ENCODE results near the gene MSI2. TPM values are rescaled to one million over a fixed set of nuclear protein-coding genes. Genes with fewer than 3 reads are reported as not detected.

Gene MSI2
- total RNA-seq, 1 donor from 2014 or later = 140 TPM

- Mint-ChIP-seq H3K4me3 (peak overlapping the region; percentile 56), H3K27ac (ENCODE audit: unreplicated experiment) (peak overlapping the region; percentile 22), H3K36me3 (ENCODE audit: low read depth) (peaks cover 5% of the 10 kb centered on the region), H3K4me1 (peaks cover 78% of the 10 kb centered on the region), H3K9me3 (no peaks in the 10 kb centered on the region), H3K27me3 (ENCODE audit: low read depth) (no peaks in the 10 kb centered on the region)
- DNase-seq (ENCODE audit: low read depth, low spot score) = no peak
- TF ChIP-seq, protein P1, sequence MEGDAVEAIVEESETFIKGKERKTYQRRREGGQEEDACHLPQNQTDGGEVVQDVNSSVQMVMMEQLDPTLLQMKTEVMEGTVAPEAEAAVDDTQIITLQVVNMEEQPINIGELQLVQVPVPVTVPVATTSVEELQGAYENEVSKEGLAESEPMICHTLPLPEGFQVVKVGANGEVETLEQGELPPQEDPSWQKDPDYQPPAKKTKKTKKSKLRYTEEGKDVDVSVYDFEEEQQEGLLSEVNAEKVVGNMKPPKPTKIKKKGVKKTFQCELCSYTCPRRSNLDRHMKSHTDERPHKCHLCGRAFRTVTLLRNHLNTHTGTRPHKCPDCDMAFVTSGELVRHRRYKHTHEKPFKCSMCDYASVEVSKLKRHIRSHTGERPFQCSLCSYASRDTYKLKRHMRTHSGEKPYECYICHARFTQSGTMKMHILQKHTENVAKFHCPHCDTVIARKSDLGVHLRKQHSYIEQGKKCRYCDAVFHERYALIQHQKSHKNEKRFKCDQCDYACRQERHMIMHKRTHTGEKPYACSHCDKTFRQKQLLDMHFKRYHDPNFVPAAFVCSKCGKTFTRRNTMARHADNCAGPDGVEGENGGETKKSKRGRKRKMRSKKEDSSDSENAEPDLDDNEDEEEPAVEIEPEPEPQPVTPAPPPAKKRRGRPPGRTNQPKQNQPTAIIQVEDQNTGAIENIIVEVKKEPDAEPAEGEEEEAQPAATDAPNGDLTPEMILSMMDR (conservative IDR thresholded peaks at IDR 0.05) = no peak
Observed at GRCh38 chr17:57516290-57517230, 260.2 kb downstream of the MSI2 start.

DNA sequence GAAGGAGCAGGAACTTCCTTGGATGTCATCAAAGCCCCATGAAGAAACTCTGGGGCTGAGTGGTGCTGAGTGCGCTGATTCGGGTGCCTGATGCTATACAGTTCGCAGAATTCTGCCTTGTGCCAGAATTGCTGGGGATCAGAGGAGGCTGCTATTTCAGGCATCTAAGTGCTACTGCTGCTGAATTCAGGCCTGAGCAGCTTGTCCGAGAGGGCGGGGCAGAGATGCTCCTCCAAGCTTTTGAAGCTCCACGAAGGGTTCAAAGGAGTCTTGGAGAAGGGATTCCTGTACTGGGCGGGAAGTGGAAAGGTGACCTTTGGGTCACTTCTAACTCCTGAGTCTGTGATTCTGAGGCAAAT, 260.9 kb downstream of the MSI2 start:
- H3K4me1 Mint-ChIP-seq = peaks cover 78% of the 10 kb centered on the region
- TF ChIP-seq, protein P1 (conservative IDR thresholded peaks at IDR 0.05) = no peak
- H3K27ac Mint-ChIP-seq (ENCODE audit: unreplicated experiment) = peak overlapping the region; percentile 22
- DNase-seq (ENCODE audit: low read depth, low spot score) = no peak
- H3K4me3 Mint-ChIP-seq = peak overlapping the region; percentile 56
- no peaks in the 10 kb centered on the region for H3K9me3 Mint-ChIP-seq
- no peaks in the 10 kb centered on the region for H3K27me3 Mint-ChIP-seq (ENCODE audit: low read depth)
- peaks cover 5% of the 10 kb centered on the region for H3K36me3 Mint-ChIP-seq (ENCODE audit: low read depth)

DNA sequence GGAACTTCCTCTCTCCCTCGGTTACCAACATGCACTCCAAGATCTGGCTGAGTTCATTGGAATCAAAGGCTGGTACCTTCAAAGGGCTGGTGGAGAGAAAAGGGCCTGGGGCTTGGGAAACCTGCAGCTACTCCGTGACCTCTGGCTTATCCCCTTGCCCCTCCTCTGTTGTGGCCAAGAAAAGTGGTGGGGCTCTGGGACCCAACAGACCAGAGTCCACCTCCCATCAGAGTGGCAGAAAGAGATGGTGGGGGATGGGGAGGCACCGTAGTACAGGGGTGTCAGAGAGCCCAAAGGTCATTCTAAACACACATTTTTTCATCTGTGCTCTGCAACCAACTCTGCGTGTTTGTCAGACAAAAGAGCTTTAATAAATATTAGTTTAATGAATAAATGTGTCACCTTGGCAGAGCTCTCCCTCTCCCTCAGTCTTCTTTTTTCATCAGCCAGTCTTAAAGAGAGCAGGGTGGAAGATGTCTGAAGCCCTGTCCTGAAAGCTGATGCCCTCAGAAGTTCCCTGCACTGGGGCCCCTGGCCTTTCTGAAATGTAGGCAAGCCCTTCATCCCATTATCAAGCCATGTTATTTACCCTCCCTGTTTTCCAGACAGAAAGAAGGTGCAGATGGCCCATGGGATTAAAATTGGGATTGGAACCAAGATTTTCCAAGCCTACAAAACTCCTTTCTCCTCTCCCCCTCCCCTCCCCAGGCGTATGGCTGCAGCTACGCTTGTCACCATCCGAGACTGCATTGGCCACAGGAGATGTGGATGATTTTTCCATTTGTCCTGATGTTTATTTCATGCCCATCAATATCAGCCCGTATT, 261.5 kb downstream of the MSI2 start:
- H3K36me3 Mint-ChIP-seq (ENCODE audit: low read depth) = peaks cover 5% of the 10 kb centered on the region
- H3K4me3 Mint-ChIP-seq = peak overlapping the region; percentile 56
- peaks cover 77% of the 10 kb centered on the region for H3K4me1 Mint-ChIP-seq
- no peaks in the 10 kb centered on the region for H3K9me3 Mint-ChIP-seq
- peak overlapping the region; percentile 28 for H3K27ac Mint-ChIP-seq (ENCODE audit: unreplicated experiment)
- TF ChIP-seq, protein P1 (conservative IDR thresholded peaks at IDR 0.05) = no peak
- DNase-seq (ENCODE audit: low read depth, low spot score) = no peak
- no peaks in the 10 kb centered on the region for H3K27me3 Mint-ChIP-seq (ENCODE audit: low read depth)

- Mint-ChIP-seq H3K36me3 (ENCODE audit: low read depth) (peaks cover 5% of the 10 kb centered on the region), H3K27me3 (ENCODE audit: low read depth) (no peaks in the 10 kb centered on the region), H3K27ac (ENCODE audit: unreplicated experiment) (peak overlapping the region; percentile 79), H3K4me1 (peaks cover 76% of the 10 kb centered on the region), H3K9me3 (no peaks in the 10 kb centered on the region), H3K4me3 (peak overlapping the region; percentile 58)
- DNase-seq (ENCODE audit: low read depth, low spot score) = no peak
- TF ChIP-seq, protein P1 (conservative IDR thresholded peaks at IDR 0.05) = no peak
Observed at GRCh38 chr17:57518587-57519581, 262.6 kb downstream of the MSI2 start.

GRCh38 chr17:57519800-57520199, 263.5 kb downstream of the MSI2 start:
- TF ChIP-seq, protein P1 (conservative IDR thresholded peaks at IDR 0.05) = no peak
- Mint-ChIP-seq H3K4me1 (peaks cover 77% of the 10 kb centered on the region), H3K4me3 (no peak overlapping the region), H3K27me3 (ENCODE audit: low read depth) (no peaks in the 10 kb centered on the region), H3K36me3 (ENCODE audit: low read depth) (peaks cover 5% of the 10 kb centered on the region), H3K27ac (ENCODE audit: unreplicated experiment) (no peak overlapping the region), H3K9me3 (no peaks in the 10 kb centered on the region)
- DNase-seq (ENCODE audit: low read depth, low spot score) = no peak

Measured in neural crest cell (in vitro differentiated cells).